ENCODE data around the gene FGL2.
"Not testable (repeated sequence)": the region's sequence is repeated elsewhere in the genome, so short reads cannot be mapped to it uniquely, and the experiment has no call there.

Gene FGL2

DNA sequence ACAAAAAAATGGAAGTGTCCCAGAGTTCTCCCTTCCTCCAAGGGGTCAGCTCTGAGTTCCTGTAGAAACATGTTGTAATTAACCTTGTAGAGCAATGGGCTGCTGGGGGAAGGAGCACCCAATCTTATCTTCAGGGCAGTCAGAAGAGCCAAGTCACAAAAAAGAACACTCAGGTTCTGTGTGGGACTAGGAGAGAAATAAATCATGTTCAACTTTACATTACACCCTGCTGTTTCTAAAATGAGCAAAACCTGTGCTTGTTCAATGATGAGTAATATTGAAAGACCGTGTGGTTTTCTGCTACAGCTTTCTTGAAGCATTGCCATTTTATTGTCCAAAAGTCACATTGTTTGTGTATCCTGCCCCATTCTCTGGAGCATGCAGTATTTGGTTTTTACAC is 42.6 kb downstream of the FGL2 start:
- DNase-seq (ENCODE audit: low read depth), result not testable (repeated sequence)

DNA sequence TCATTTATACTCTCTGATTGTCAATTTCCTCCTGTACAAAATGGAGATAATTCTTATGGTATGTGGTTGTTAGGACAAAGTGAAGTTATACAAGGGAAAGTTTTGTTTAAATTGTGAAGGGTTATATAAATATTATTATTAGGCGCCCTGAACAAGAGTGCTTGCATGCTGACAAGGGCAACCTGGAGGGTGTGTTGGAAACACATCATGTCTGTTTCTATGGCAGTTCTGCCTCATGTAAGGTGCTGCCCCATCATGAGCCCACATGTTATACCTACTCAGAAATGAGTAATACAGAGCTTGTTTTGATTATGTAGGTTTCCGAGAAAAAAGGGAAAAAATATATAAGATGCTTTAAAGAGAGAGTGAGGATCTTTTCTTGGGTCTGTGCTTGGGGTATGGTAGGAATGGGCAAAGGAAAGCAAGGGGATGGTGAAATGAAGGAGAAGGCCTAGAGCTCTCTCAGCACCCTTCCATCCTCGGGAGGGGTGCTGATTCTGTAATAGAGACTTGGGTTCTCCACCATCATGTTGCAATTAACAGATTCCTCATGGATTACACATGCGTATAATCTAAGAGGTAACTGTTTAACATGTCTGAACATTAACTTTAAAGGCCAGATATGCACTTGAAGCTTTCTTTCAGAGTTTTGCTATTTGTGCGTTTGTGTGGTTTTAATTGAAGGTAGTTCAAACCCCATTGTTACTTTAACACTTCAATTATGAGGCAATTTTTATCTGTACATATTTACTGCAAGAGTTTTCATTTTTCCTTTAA is 43.8 kb downstream of the FGL2 start:
- DNase-seq (ENCODE audit: low read depth), result not testable (repeated sequence)

DNA sequence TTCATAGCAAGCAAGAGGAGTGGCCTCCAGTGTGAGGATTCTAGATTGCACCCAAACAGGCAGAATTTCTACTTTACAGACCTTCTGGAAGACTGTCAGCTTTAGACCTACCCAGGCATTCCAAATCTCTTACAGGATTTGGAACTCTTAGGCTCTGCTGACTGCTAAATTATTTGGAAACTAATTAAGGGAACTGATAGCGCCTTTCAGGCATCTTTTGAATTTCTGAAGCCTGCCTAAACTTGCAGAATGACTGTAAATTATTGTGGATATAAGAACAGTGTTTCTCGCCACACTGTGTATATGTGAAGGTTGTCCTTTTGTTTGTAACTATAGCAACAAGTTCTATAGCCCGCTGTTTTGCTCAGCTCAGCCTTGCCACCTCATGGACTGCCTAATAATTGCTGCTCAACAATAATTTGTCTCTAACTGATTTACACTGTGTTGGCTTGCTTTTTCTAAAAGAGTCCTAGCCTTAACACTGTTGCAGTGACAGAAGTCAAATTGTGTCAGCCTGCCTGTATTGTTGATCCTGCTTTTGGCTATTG is 44.6 kb downstream of the FGL2 start:
- not testable (repeated sequence) for DNase-seq (ENCODE audit: low read depth)

DNA sequence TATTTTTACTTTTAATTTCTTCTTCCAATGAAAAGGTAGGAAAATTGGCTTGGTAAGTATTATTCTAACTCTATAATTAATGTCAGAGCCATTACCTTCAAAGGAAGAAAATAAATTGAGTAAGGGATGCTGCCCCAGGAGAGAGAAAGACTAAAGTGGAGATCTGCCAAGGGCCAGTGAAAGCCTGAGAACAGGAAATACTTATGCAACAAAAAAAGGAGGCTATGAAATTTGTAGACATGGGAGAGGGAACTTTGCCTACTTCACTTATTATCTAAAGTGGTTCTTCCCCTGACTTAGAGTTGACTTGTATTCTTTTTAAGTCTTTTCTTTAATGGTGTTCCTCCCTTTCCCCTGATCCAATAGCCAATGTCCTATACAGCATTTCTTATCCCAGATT is 47.4 kb downstream of the FGL2 start:
- not testable (repeated sequence) for DNase-seq (ENCODE audit: low read depth)
